Measurements from ENCODE around the gene SYT11. TPM values are rescaled to one million over a fixed set of nuclear protein-coding genes. Genes with fewer than 3 reads are reported as not detected.
"Not testable (repeated sequence)": the region's sequence is repeated elsewhere in the genome, so short reads cannot be mapped to it uniquely, and the experiment has no call there.

Gene SYT11
- total RNA-seq, 3 donors from 2014 or later, result 4.6 to 8.0 (median 5.4) TPM

DNA sequence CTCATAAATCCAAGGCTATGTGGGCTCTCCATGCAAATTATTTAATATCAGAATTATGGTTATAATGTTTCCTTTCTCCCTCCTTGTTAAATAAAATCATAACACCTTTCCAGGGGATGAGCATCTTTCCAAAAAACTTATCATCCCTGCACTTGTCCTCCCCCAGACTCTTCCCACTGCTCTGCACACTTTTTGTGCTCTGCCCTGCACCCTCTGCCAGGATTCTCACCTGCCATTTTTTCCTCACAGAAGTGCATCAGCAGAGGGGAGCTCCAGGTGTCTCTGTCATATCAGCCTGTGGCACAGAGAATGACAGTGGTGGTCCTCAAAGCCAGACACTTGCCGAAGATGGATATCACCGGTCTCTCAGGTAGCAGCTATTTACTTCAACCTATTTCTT is 20.9 kb downstream of the SYT11 start:
- DNase-seq (no peak), ATAC-seq (no peak)
- Mint-ChIP-seq H3K36me3 (ENCODE audit: insufficient read depth) (no peaks in the 10 kb centered on the region), H3K27me3 (ENCODE audit: low read depth) (no peaks in the 10 kb centered on the region), H3K4me1 (ENCODE audit: low read depth) (no peaks in the 10 kb centered on the region), H3K4me3 (no peak overlapping the region), H3K9me3 (no peaks in the 10 kb centered on the region)

DNA sequence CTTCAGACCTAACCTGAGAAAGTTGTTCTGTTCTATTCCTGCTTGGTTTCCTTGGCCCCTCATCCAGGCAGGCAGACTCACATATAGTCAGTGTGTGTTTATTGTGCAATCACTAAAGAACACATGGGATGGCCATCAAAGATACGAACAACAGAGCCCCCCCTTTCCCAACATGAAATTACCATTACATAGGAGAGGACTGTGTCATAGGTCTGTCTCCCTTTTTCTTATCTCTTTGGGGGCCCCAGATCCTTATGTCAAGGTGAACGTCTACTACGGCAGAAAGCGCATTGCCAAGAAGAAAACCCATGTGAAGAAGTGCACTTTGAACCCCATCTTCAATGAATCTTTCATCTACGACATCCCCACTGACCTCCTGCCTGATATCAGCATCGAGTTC is 21.6 kb downstream of the SYT11 start:
- H3K27me3 Mint-ChIP-seq (ENCODE audit: low read depth), result no peaks in the 10 kb centered on the region
- H3K4me3 Mint-ChIP-seq, result no peak overlapping the region
- ATAC-seq (no peak), DNase-seq (no peak)
- H3K9me3 Mint-ChIP-seq, result no peaks in the 10 kb centered on the region
- no peaks in the 10 kb centered on the region for H3K36me3 Mint-ChIP-seq (ENCODE audit: insufficient read depth)
- no peaks in the 10 kb centered on the region for H3K4me1 Mint-ChIP-seq (ENCODE audit: low read depth)

DNA sequence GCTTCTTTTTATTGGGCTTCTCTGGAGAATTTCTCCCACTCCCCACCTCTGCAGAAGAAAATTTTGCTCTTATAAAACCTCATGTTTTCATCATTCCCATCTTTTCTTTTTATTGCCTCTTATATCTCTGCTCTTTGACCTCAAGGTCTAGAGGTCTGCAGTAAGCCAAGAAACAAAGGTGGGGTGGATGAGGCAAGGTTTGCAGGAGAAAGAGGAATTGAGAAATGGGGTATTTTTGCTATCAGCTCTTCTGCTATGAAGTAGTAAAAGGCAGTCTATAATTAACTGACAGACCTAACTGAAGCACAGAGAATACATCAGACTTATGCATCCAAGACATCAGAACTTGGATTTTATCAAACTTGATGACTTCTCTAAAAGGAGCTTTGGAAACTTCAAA is 22.9 kb downstream of the SYT11 start:
- Mint-ChIP-seq H3K36me3 (ENCODE audit: insufficient read depth) (no peaks in the 10 kb centered on the region), H3K4me3 (no peak overlapping the region), H3K4me1 (ENCODE audit: low read depth) (no peaks in the 10 kb centered on the region), H3K9me3 (no peaks in the 10 kb centered on the region), H3K27me3 (ENCODE audit: low read depth) (no peaks in the 10 kb centered on the region)
- ATAC-seq, result no peak
- DNase-seq, result no peak

DNA sequence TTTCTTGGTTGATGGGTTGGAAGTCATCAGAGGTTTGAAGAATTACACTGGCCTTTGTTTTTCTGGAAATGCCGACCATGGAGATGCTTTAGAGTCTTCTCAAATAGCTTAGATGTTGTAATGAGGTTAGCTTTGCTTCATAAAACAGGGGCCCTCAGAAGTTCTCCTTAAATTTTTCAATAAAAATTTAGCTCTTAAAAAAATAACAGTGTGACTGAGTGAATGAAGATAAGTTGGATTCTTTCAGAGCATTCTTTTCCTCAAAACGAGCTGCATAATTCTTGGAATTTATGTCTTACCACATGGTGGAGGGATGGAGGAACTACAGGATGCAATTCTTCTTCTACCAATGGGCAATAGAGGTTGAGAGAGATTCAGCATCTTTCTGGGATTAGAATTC is 23.4 kb downstream of the SYT11 start:
- no peak for ATAC-seq
- no peak for DNase-seq
- Mint-ChIP-seq H3K4me1 (ENCODE audit: low read depth) (no peaks in the 10 kb centered on the region), H3K27me3 (ENCODE audit: low read depth) (no peaks in the 10 kb centered on the region), H3K9me3 (no peaks in the 10 kb centered on the region), H3K4me3 (no peak overlapping the region), H3K36me3 (ENCODE audit: insufficient read depth) (no peaks in the 10 kb centered on the region)

DNA sequence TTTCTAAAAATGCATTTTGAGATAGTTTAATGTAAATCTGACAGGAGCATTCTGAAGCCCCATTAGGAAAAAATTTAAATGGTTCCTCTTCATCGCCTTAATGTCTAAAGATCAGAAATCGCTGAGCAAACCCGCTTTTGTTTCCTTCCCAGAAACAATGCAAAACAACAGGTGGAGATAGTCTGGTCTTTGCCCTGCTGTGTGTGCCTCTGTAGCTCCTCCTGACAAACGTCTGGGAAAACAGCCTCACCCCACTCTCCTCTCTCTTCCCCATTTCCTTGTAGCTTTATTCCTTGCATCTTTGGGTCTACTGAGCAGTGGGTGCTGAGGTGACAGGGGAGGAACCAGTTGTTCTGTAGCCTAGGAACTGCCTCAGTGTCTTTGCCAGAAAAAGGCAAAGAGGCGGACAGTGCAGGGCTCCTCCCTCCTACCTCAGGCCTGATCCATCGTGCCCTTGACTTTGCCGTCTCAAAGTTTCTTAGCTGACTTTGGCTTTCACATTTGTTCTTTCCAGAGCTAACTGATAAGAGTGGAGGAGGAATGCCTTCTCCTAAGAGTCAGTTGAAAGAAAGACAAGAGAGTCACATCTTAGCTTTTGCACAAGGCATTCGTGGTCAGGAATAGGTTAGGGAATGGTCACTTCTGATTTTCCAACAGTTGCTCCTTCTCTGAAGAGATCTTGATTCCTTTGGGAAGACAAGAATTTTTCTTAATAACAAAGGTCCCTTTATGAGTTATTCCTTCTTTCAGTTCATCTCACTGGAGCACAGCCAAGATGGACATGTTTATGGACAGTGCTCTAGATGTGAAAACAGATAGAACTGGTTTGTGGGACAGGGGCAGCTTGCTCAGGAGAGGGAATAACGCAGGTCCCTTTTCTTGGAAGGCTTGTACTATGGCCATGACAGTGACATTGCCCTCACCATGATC is 24.9 kb downstream of the SYT11 start:
- Mint-ChIP-seq H3K36me3 (ENCODE audit: insufficient read depth) (no peaks in the 10 kb centered on the region), H3K27me3 (ENCODE audit: low read depth) (no peaks in the 10 kb centered on the region), H3K4me3 (no peak overlapping the region), H3K9me3 (no peaks in the 10 kb centered on the region), H3K4me1 (ENCODE audit: low read depth) (no peaks in the 10 kb centered on the region)
- no peak for ATAC-seq
- no peak for DNase-seq

DNA sequence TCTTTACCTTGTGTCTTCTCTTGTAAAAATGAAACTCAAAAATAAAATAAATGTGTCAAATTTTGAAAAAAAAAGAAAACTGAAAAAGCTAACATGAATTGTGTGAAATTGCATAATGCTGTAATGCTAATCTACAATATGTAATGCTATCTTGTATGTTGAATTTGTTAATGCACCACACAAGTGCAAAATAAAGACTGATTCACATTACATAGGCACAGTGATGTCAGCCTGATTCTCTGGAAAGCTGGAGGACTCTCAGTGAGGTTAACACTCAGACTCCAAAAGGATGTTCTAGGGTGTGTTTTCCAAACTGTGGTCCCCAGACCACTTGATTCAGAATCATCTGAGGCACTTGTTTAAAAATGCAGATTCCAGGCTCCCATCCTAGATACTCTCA is 25.6 kb downstream of the SYT11 start:
- ATAC-seq (no peak), DNase-seq (no peak)
- H3K27me3 Mint-ChIP-seq (ENCODE audit: low read depth), result no peaks in the 10 kb centered on the region
- H3K9me3 Mint-ChIP-seq, result no peaks in the 10 kb centered on the region
- H3K36me3 Mint-ChIP-seq (ENCODE audit: insufficient read depth), result no peaks in the 10 kb centered on the region
- no peak overlapping the region for H3K4me3 Mint-ChIP-seq
- no peaks in the 10 kb centered on the region for H3K4me1 Mint-ChIP-seq (ENCODE audit: low read depth)

DNA sequence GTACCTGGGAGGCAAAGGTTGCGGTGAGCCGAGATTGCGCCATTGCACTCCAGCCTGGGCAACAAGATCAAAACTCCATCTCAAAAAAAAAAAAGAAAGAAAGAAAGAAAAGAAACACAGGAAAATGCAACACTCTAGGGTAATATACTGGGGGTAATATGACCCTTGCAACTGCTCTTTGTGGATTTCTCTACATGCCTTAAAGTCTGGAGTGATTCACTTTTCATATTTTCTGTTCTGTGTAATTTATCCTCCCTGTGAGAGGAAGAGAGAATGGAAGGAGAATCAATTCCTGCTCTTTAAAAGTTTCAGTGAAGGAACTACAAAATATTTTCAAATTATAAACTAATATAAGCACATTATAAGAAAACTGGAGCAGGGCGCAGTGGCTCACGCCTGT is 29.1 kb downstream of the SYT11 start:
- Mint-ChIP-seq H3K4me3 (no peak overlapping the region), H3K4me1 (ENCODE audit: low read depth) (peaks cover 7% of the 10 kb centered on the region), H3K27me3 (ENCODE audit: low read depth) (no peaks in the 10 kb centered on the region), H3K36me3 (ENCODE audit: insufficient read depth) (no peaks in the 10 kb centered on the region), H3K9me3 (no peaks in the 10 kb centered on the region)
- DNase-seq (no peak), ATAC-seq (no peak)

DNA sequence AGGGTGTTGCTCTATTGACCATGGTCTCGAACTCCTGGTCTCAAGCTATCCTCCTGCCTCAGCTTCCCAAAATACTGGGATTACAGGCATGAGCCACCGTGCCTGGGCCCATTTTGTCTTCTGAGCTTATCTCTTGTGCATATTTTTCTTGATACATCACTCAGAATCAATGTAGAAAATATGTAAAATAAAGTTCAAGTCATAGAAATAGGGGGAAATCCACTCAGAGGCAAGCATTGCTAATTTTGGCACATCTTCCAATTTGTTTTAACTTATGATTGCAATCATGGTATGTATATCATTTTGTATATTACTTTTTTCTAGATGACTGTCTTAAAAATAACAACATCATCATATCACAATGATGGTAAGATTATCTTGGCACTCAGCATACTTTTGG is 30.2 kb downstream of the SYT11 start:
- Mint-ChIP-seq H3K27me3 (ENCODE audit: low read depth) (no peaks in the 10 kb centered on the region), H3K36me3 (ENCODE audit: insufficient read depth) (no peaks in the 10 kb centered on the region), H3K9me3 (no peaks in the 10 kb centered on the region), H3K4me1 (ENCODE audit: low read depth) (peaks cover 13% of the 10 kb centered on the region), H3K4me3 (no peak overlapping the region)
- DNase-seq (no peak), ATAC-seq (no peak)

DNA sequence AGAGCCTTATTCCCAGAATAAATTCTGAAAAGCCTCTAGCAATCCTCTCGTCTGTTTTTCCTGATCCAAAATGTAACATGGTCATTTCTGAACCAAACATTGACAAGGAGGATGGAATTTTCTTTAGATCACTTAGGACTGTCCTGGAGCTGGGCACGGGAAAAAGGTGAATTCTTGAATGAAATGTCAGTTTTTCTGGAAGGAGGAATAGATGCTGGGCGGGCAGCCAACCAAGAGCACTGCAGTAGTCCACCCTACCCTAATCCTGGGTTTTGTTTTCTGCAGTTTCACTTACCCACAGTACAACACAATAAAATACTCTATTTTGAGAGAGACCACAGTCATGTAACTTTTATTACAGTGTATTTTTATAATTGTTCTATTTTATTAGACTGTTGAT is 30.9 kb downstream of the SYT11 start:
- no peak for ATAC-seq
- Mint-ChIP-seq H3K36me3 (ENCODE audit: insufficient read depth) (no peaks in the 10 kb centered on the region), H3K4me3 (no peak overlapping the region), H3K9me3 (no peaks in the 10 kb centered on the region), H3K4me1 (ENCODE audit: low read depth) (peaks cover 13% of the 10 kb centered on the region), H3K27me3 (ENCODE audit: low read depth) (no peaks in the 10 kb centered on the region)
- no peak for DNase-seq

DNA sequence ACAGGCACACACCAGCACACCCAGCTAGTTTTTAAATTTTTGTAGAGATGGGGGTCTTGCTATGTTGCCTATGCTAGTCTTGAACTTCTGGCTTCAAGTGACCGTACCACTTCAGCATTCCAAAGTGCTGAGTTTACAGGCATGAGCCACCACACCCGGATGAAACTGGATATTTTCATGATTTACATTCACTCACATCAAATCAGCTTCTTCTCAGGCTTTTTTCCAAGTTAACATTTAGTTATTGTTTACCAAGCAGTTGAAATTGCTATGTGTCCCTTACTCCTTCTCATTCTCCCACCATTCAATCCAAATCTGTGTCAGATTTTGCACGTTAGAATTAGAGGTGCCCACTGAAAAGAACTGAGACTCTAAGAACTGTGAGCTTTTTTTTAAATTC is 33.4 kb downstream of the SYT11 start:
- ATAC-seq (no peak), DNase-seq (no peak)
- Mint-ChIP-seq H3K27me3 (ENCODE audit: low read depth) (no peaks in the 10 kb centered on the region), H3K4me3 (no peak overlapping the region), H3K36me3 (ENCODE audit: insufficient read depth) (peaks cover 5% of the 10 kb centered on the region), H3K4me1 (ENCODE audit: low read depth) (peaks cover 13% of the 10 kb centered on the region), H3K9me3 (no peaks in the 10 kb centered on the region)

DNA sequence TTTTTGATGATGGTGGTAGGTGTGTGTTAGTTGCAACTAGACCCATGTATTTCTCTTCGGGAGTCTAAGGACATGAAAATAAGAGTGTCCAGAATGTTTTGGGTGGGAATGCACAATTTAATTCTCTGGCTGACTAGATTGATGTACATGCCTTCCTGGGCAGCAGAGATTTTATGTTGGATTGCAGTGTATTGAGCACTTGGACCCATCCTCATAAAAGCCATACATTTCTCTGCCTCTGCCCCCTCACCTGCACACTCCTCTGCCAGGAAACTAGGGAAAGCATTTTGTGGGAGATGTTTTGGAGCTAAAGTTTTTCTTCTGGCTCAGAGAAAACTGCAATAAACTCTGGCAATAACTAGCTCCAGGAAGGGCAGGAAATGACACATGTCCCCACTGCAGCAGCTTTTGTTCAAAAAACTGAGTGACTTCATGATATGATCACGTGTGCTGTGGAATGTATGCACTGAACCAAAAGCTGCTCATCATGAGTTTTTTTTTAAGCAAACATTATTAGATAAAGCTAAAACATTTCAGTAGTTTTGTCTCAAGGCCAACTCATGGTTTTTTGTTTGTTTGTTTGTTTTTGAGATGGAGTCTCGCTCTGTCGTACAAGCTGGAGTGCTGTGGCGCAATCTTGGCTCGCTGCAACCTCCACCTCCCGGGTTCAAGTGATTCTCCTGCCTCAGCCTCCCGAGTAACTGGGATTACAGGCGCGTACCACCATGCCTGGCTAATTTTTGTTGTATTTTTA is 34.2 kb downstream of the SYT11 start:
- ATAC-seq (peak; percentile 80 to 91), DNase-seq (no peak)
- Mint-ChIP-seq H3K4me1 (ENCODE audit: low read depth) (peaks cover 13% of the 10 kb centered on the region), H3K36me3 (ENCODE audit: insufficient read depth) (peaks cover 6% of the 10 kb centered on the region), H3K9me3 (no peaks in the 10 kb centered on the region), H3K4me3 (no peak overlapping the region), H3K27me3 (ENCODE audit: low read depth) (no peaks in the 10 kb centered on the region)

DNA sequence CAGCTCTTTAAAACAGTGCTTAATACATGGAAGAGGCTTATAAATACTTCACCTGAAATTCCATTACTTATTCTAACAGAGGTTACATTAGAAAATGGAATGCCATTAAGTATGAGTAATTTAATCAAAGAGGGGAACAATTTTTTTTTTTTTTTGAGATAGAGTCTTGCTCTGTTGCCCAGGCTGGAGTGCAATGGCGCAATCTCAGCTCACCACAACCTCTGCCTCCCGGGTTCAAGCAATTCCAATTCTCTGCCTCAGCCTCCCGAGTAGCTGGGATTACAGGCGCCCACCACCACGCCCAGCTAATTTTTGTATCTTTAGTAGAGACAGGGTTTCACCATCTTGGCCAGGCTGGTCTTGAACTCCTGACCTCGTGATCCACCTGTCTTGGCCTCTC is 36.2 kb downstream of the SYT11 start:
- H3K9me3 Mint-ChIP-seq; ATAC-seq; DNase-seq; H3K4me3 Mint-ChIP-seq; H3K27me3 Mint-ChIP-seq (ENCODE audit: low read depth): not testable (repeated sequence)
- H3K4me1 Mint-ChIP-seq (ENCODE audit: low read depth), result peaks cover 16% of the 10 kb centered on the region
- peaks cover 24% of the 10 kb centered on the region for H3K36me3 Mint-ChIP-seq (ENCODE audit: insufficient read depth)

DNA sequence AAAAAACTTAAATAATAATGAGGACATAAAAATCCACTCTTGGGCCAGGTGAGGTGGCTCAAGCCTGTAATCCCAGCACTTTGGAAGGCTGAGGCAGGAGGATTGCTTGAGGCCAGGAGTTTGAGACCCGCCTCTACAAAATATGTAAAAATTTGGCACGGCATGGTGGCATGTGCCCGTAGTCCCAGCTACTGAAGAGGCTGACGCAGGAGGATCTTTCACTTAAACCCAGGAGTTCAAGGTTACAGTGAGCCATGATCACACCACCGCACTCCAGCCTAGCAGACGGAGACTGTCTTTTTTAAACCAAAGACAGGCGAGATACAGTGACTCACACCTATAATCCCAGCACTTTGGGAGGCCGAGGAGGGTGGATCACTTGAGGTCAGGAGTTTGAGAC is 37.1 kb downstream of the SYT11 start:
- DNase-seq; H3K9me3 Mint-ChIP-seq; ATAC-seq; H3K27me3 Mint-ChIP-seq (ENCODE audit: low read depth); H3K4me3 Mint-ChIP-seq: not testable (repeated sequence)
- H3K36me3 Mint-ChIP-seq (ENCODE audit: insufficient read depth), result peaks cover 24% of the 10 kb centered on the region
- peaks cover 16% of the 10 kb centered on the region for H3K4me1 Mint-ChIP-seq (ENCODE audit: low read depth)

DNA sequence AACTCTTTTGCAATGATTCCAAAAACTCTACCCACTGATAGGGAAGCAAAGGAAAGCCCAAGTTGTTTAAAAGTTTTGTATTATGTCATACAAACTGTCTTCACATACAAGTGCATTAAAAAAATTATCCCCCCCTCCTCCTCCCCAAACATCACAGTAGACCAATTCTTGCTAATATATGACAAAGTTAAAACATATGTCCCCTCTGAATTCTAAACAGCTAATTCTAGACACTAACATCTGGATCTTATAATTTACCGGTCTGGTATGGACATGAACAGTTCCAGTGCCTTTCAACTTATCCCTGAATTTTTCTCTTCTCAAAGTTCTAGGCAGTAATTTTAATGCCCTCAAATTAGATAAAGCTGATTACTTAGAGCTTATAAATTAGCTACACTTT is 38.4 kb downstream of the SYT11 start:
- no peak for ATAC-seq
- Mint-ChIP-seq H3K36me3 (ENCODE audit: insufficient read depth) (peaks cover 24% of the 10 kb centered on the region), H3K9me3 (no peaks in the 10 kb centered on the region), H3K4me1 (ENCODE audit: low read depth) (peaks cover 16% of the 10 kb centered on the region), H3K4me3 (no peak overlapping the region), H3K27me3 (ENCODE audit: low read depth) (no peaks in the 10 kb centered on the region)
- DNase-seq, result no peak

DNA sequence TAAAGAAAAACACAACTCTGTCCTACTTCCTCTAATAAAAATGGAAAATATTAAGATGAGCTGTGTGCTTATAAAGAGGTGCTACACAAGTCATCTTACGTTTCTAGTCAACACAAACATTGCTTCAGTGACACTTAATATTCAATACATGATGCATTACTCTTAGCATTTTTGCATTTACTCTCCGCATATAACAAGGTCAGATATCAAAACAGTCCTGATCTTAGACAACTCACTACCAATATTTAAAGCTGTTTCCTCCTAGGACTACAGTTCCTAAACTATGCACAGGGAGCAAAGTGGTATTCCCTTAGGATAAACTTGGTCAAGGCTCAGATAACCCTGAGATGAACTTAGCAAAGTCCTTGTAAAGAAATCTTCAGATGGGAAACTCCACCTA is 39.5 kb downstream of the SYT11 start:
- Mint-ChIP-seq H3K27me3 (ENCODE audit: low read depth) (no peaks in the 10 kb centered on the region), H3K9me3 (no peaks in the 10 kb centered on the region), H3K4me1 (ENCODE audit: low read depth) (peaks cover 5% of the 10 kb centered on the region), H3K36me3 (ENCODE audit: insufficient read depth) (peaks cover 24% of the 10 kb centered on the region), H3K4me3 (no peak overlapping the region)
- DNase-seq, result no peak
- ATAC-seq, result no peak

All from activated T-cell treated with anti-CD3 and anti-CD28 coated beads, Interleukin-2, amount 50 U/mL, for 4 hours (primary cell).